HEK293 (cell line): ENCODE data around the gene EDN1.

ENCODE experiments used
- CTCF ChIP-seq: fragments of 450-650 bp; formaldehyde crosslinking; IDR thresholded peaks from 2 replicates; pipeline ENCODE4 v1.5.1; 2016; ENCODE audit warnings: missing biosample characterization, missing genetic modification characterization
- IKZF3 ChIP-seq: fragments of 450-650 bp; IDR thresholded peaks from 2 replicates; pipeline ENCODE4 v1.5.0; 2018; ENCODE audit warnings: missing biosample characterization, mild to moderate bottlenecking, missing genetic modification characterization, moderate library complexity
- KLF1 ChIP-seq: fragments of 450-650 bp; formaldehyde crosslinking; IDR thresholded peaks from 2 replicates; pipeline ENCODE4 v1.5.1; 2016; ENCODE audit warnings: missing biosample characterization, missing genetic modification characterization
- SALL2 ChIP-seq: fragments of 450-650 bp; formaldehyde crosslinking; IDR thresholded peaks from 2 replicates; pipeline ENCODE4 v1.5.0; 2017; ENCODE audit warnings: missing biosample characterization, mild to moderate bottlenecking, missing genetic modification characterization, borderline replicate concordance
- SETDB1 ChIP-seq: IDR thresholded peaks from one replicate; pipeline ENCODE4 v1.6.1; 2017; ENCODE audit warnings: mild to moderate bottlenecking, low read length, moderate library complexity, mixed read lengths; ENCODE audit not compliant: insufficient read length
- ZNF138 ChIP-seq: fragments of 450-650 bp; formaldehyde crosslinking; IDR thresholded peaks from 2 replicates; pipeline ENCODE4 v1.5.1; 2016; ENCODE audit warnings: missing biosample characterization, missing genetic modification characterization, borderline replicate concordance
- ZNF24 ChIP-seq: fragments of 450-650 bp; formaldehyde crosslinking; IDR thresholded peaks from 2 replicates; pipeline ENCODE4 v1.5.1; 2016; ENCODE audit warnings: missing biosample characterization, missing genetic modification characterization
- ZNF341 ChIP-seq: fragments of 450-650 bp; formaldehyde crosslinking; IDR thresholded peaks from 2 replicates; pipeline ENCODE4; 2016; ENCODE audit warnings: low read depth, missing biosample characterization, missing genetic modification characterization
- ZNF701 ChIP-seq: fragments of 450-650 bp; formaldehyde crosslinking; IDR thresholded peaks from 2 replicates; pipeline ENCODE4 v1.5.1; 2016; ENCODE audit warnings: missing biosample characterization, missing genetic modification characterization
- ZSCAN18 ChIP-seq: fragments of 450-650 bp; formaldehyde crosslinking; IDR thresholded peaks from 2 replicates; pipeline ENCODE4 v1.5.1; 2016; ENCODE audit warnings: missing biosample characterization, missing genetic modification characterization

- TF ChIP-seq ZNF701 (tag by site-specific recombination) (no peak), CTCF (tag by site-specific recombination) (peak; percentile 14; the same call in 1 of the 2 replicates), ZNF24 (tag by site-specific recombination) (no peak), SETDB1 (no peak), SALL2 (tag by site-specific recombination) (no peak), KLF1 (tag by site-specific recombination) (no peak), ZNF341 (tag by site-specific recombination) (no peak), IKZF3 (tag by site-specific recombination) (0 out of 2 replicates have a peak, but pooled peaks have one; percentile 16), ZNF138 (tag by site-specific recombination) (no peak), ZSCAN18 (tag by site-specific recombination) (no peak)
Measured at GRCh38 chr6:12289933-12290820, at the start of gene EDN1.
